Smooth muscle cell (in vitro differentiated cells): ENCODE measurements around the gene RRP8. TPM values are rescaled to one million over a fixed set of nuclear protein-coding genes. Genes with fewer than 3 reads are reported as not detected.

Experiments used
- DNase-seq: peaks from one replicate; lab custom pipeline; 2025; ENCODE audit not compliant: unreplicated experiment; lab: John Stamatoyannopoulos, UW
- H2AFZ ChIP-seq: fragments of 200-600 bp; sonication (generic); 2 replicates; pipeline ENCODE4 v1.6.0; 2016; ENCODE audit warnings: antibody characterized with exemption, low read depth, mild to moderate bottlenecking
- H3F3A ChIP-seq: fragments of 200-600 bp; sonication (generic); 2 replicates; pipeline ENCODE4 v1.6.0; 2017; ENCODE audit warnings: antibody characterized with exemption, low read depth
- H3K27ac ChIP-seq: fragments of 200-600 bp; sonication (generic); 2 replicates; pipeline ENCODE4 v1.5.1; 2016; ENCODE audit warnings: low read depth, mild to moderate bottlenecking
- H3K27me3 ChIP-seq: fragments of 200-600 bp; sonication (generic); 2 replicates; pipeline ENCODE4 v1.6.1; 2016; ENCODE audit warnings: low read depth, mild to moderate bottlenecking
- H3K36me3 ChIP-seq: fragments of 200-600 bp; sonication (generic); 2 replicates; pipeline ENCODE4 v1.5.1; 2016; ENCODE audit warnings: low read depth
- H3K4me1 ChIP-seq: fragments of 200-600 bp; sonication (generic); 2 replicates; pipeline ENCODE4 v1.5.1; 2016; ENCODE audit warnings: low read depth
- H3K4me2 ChIP-seq: fragments of 200-600 bp; sonication (generic); 2 replicates; pipeline ENCODE4 v1.6.0; 2016; ENCODE audit warnings: mild to moderate bottlenecking
- H3K4me3 ChIP-seq: fragments of 200-600 bp; sonication (generic); 2 replicates; pipeline ENCODE4 v1.5.1; 2016; ENCODE audit warnings: mild to moderate bottlenecking
- H3K79me2 ChIP-seq: fragments of 200-600 bp; sonication (generic); 2 replicates; pipeline ENCODE4 v1.6.0; 2016; ENCODE audit warnings: low read depth, mild to moderate bottlenecking
- H3K9ac ChIP-seq: fragments of 200-600 bp; sonication (generic); 2 replicates; pipeline ENCODE4 v1.6.0; 2016; ENCODE audit warnings: low read depth
- H3K9me3 ChIP-seq: fragments of 200-600 bp; sonication (generic); replicated peaks from 2 replicates; pipeline ENCODE4 v1.5.1; 2016; ENCODE audit warnings: low read depth
- H4K20me1 ChIP-seq: fragments of 200-600 bp; sonication (generic); 2 replicates; pipeline ENCODE4 v1.6.0; 2016; ENCODE audit warnings: low read depth
- WGBS: methylation state at CpG from one replicate; pipeline ENCODE4 v1.1.7; 2016; ENCODE audit warnings: low lambda C conversion rate; 5-methylcytosine and 5-hydroxymethylcytosine counted together
- polyA plus RNA-seq: library from polyadenylated mRNA; unstranded; fragments of >200 nt; fragmentation: Nextera tagmentation; extraction: Ambion mirVana; gene quantifications from 2 replicates; pipeline ENCODE4 v1.2.1, GENCODE V29; 2016
- total RNA-seq: library from RNA; depleted of rRNA; stranded (reverse); fragments of >200 nt; gene quantifications from 2 replicates; pipeline ENCODE4 v1.2.3, GENCODE V29; 2014
- TF ChIP-seq, protein P1 (sequence below): fragments of 200-600 bp; sonication (generic); IDR thresholded peaks from 2 replicates; pipeline ENCODE4 v1.5.1; 2017; ENCODE audit warnings: borderline replicate concordance, mild to moderate bottlenecking, antibody characterized with exemption; ENCODE audit not compliant: insufficient read depth, poor library complexity, severe bottlenecking

The RRP8 gene
- total and polyA plus RNA-seq, 2 experiments from 2014 or later = 10.2 to 24.9 TPM

DNA sequence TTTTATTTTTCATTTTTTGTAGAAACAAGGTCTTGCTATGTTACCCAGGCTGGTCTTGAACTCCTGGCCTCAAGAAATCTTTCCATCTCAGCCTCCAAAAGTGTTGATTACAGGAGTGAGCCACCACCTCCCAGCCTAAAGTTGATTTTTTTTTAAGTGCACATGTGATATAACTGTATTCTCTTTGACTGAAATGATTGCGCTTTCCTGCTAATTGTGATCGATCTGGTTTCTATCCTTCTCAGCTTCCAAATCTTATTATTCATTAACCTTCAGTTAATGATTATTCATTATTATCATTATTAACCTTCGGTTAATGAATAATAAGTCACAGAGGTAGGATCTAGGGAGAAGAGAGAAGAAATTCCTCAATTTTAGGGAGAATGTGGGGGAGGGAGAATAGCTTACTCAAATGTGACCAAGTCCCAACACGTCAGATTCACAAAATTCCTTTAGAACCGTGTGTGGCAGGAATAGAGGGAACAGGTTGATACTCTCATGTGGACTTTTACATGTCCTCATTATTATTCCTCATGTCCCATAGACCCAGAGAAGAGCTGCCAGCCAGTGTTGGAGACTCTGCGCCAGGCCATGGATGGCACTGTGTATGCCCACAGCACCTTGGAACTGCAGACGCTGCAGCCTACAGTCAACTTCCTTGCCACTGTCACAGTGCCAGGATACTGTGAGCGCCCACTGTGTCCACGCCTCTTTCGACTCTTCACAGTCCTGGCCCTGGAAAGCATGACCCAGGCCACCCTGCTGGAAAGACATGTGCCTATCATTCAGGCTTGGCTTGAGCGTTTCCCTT is 47.1 kb downstream of the RRP8 start:
- 95% methylated on average over 11 of the region's 11 CpGs for WGBS
- Histone ChIP-seq H3K79me2 (no peaks in the 10 kb centered on the region), H3K36me3 (no peaks in the 10 kb centered on the region), H3K9ac (no peak overlapping the region), H3K9me3 (no peaks in the 10 kb centered on the region), H3K4me3 (no peak overlapping the region), H3K4me2 (no peak overlapping the region), H2AFZ (no peak overlapping the region), H3K27ac (no peak overlapping the region), H4K20me1 (no peaks in the 10 kb centered on the region), H3K27me3 (no peaks in the 10 kb centered on the region), H3F3A (no peaks in the 10 kb centered on the region), H3K4me1 (no peaks in the 10 kb centered on the region)
- DNase-seq = no peak
- TF ChIP-seq, protein P1, sequence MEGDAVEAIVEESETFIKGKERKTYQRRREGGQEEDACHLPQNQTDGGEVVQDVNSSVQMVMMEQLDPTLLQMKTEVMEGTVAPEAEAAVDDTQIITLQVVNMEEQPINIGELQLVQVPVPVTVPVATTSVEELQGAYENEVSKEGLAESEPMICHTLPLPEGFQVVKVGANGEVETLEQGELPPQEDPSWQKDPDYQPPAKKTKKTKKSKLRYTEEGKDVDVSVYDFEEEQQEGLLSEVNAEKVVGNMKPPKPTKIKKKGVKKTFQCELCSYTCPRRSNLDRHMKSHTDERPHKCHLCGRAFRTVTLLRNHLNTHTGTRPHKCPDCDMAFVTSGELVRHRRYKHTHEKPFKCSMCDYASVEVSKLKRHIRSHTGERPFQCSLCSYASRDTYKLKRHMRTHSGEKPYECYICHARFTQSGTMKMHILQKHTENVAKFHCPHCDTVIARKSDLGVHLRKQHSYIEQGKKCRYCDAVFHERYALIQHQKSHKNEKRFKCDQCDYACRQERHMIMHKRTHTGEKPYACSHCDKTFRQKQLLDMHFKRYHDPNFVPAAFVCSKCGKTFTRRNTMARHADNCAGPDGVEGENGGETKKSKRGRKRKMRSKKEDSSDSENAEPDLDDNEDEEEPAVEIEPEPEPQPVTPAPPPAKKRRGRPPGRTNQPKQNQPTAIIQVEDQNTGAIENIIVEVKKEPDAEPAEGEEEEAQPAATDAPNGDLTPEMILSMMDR = no peak

DNA sequence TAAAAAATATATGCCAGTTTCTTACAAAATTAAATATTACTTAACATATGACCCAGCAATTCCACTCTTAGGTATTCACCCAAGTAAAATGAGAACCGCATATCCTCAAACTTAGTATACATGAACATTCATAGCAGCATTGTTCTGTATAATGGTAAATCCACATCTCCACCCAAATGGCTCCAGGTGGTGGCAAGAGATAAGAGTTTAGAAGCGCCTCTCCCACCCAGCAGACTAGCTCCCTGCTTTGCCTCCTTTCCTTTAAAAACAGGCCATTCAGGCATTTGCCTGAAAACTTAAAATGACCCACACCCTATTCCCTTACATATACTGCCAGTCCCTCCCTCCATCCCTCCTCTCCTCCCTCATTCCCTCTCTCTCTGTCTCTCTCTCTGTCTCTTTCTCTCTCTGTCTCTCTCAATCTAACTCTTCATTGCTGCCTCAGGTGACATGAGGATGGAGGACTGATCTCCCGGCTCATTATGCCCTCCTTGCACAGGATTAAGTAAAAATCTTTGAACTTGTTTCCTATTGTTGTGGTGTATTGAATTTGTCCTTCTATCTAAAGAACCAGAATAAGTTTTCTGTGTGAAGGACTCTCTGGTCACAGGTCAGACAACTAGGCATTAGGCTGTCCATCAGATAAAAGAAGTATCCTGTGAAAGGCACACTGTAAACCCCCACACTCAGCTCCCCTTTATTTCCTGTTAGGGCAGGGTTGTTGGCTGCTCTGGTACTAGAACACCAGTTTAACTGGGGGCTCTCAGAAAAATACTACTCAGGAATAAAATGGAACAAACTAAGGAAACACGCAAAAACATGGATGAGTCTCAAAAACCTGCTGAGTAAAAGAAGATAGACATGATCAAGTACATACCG is 48.3 kb downstream of the RRP8 start:
- Histone ChIP-seq H3K9ac (no peak overlapping the region), H2AFZ (no peak overlapping the region), H3K4me3 (no peak overlapping the region), H3K36me3 (no peaks in the 10 kb centered on the region), H4K20me1 (no peaks in the 10 kb centered on the region), H3K27ac (no peak overlapping the region), H3K4me1 (no peaks in the 10 kb centered on the region), H3K4me2 (no peak overlapping the region), H3K79me2 (no peaks in the 10 kb centered on the region), H3F3A (no peaks in the 10 kb centered on the region), H3K9me3 (no peaks in the 10 kb centered on the region), H3K27me3 (no peaks in the 10 kb centered on the region)
- 94% methylated on average over 5 of the region's 5 CpGs for WGBS
- TF ChIP-seq, protein P1 = no peak
- DNase-seq = no peak

DNA sequence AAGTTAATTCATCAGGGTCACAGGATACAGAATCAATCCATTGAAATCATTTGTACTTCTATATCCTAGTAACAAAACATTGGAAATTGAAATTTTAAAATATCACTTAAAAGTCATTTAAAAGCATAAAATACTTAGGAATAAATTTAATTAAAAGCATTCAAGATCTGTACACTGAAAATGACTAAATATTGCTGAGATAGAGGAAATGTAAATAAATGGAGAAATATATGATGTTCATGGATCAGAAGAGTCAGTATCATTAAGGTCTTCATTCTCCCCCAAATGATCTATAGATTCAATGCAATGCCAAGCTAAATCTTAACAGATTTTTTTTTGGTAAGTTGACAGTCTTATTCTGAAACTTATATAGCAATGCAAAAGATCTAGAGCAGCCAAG is 49.8 kb downstream of the RRP8 start:
- Histone ChIP-seq H3K4me1 (no peaks in the 10 kb centered on the region), H3F3A (no peaks in the 10 kb centered on the region), H4K20me1 (no peaks in the 10 kb centered on the region), H2AFZ (no peak overlapping the region), H3K79me2 (no peaks in the 10 kb centered on the region), H3K4me3 (no peak overlapping the region), H3K9me3 (no peaks in the 10 kb centered on the region), H3K4me2 (no peak overlapping the region), H3K9ac (no peak overlapping the region), H3K27me3 (no peaks in the 10 kb centered on the region), H3K36me3 (no peaks in the 10 kb centered on the region), H3K27ac (no peak overlapping the region)
- no peak for DNase-seq
- TF ChIP-seq, protein P1 = no peak
